ENCODE measurements around the gene PIF1.

DNA sequence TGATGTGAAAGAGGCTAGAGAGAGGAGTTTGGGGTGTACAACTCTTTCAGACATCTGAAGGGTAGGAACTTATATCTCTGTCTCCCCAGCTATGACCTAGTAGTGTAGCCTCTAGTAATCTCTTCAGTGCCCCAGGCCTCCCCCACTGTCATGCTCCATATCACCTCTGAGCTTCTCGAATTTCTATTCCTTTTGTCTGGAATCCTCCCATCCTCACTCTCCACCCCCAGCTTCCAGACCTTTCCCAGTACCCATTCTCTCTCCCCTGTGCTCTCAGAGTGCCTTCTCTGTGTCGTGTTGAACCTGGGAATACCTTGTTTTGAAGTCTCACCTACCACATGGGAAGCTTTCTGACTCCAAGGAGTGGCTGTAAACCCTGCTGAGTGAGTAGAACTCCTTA is 46.4 kb downstream of the PIF1 start:
- no peak for TF ChIP-seq POLR2A (IDR thresholded peaks at IDR 0.05)
- TF ChIP-seq, protein P1, sequence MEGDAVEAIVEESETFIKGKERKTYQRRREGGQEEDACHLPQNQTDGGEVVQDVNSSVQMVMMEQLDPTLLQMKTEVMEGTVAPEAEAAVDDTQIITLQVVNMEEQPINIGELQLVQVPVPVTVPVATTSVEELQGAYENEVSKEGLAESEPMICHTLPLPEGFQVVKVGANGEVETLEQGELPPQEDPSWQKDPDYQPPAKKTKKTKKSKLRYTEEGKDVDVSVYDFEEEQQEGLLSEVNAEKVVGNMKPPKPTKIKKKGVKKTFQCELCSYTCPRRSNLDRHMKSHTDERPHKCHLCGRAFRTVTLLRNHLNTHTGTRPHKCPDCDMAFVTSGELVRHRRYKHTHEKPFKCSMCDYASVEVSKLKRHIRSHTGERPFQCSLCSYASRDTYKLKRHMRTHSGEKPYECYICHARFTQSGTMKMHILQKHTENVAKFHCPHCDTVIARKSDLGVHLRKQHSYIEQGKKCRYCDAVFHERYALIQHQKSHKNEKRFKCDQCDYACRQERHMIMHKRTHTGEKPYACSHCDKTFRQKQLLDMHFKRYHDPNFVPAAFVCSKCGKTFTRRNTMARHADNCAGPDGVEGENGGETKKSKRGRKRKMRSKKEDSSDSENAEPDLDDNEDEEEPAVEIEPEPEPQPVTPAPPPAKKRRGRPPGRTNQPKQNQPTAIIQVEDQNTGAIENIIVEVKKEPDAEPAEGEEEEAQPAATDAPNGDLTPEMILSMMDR (IDR thresholded peaks at IDR 0.05) = no peak

Measured in adrenal gland (tissue), 5 donors.